ENCODE results near the gene S100A8.
"Not testable (repeated sequence)": the region's sequence is repeated elsewhere in the genome, so short reads cannot be mapped to it uniquely, and the experiment has no call there.

S100A8 gene

DNA sequence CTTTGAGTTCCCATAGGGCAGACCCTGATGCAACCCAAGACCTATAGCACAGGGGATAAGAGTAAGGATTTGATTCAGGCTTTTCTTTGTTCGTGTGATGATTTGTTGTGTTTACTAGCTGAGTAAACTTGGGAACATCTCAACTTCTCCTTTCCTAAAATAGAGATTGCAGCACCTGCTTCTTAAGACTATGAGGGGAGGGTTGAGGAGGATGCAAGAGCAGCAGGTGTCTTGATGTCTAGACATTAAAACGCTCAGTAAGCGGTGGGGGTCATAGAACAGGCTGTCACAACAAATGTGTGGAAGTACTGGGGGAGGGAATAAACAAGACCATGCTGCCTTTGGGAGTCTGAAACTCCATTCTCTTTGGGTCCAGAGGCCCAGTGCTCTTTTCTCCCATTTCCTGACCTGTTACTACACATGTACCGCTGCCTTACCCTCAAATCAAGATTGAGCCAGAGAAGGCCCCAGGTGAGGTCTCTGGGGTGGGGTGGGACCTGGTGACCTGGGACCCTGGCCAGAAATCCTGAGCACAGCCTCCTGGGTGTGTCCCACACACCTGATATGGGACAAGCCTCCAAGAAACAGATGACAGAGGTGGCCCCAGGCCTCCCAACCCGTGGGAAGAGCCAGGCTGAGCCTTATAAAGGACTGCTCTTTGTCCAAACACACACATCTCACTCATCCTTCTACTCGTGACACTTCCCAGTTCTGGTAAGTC, 25.1 kb upstream of the S100A8 start, which contains the start of gene S100A7A:
S100A7A (plus strand) TSS at position 671 of the 721 bp plus-strand sequence. CDS start 1,563 bp downstream, outside the sequence.
- no peak for DNase-seq (ENCODE audit: low read depth)

DNA sequence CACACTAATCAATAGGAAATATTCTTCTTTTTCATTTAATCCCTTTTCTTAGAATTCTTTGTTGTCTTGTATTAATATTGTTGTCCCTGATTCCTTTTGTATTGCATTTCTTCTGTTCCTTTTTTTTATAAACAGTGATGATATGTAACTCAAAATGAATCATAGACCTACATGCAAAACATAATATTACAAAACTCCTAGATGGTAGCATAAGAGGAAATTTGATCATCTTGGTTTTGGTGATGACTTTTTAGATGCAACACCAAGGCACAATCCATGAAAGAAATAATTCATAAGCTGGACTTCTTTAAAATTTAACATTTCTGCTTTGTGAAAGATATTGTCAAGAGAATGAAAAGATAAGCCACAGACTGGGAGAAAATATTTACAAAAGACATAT, 23.1 kb upstream of the S100A8 start:
- DNase-seq (ENCODE audit: low read depth): not testable (repeated sequence)

DNA sequence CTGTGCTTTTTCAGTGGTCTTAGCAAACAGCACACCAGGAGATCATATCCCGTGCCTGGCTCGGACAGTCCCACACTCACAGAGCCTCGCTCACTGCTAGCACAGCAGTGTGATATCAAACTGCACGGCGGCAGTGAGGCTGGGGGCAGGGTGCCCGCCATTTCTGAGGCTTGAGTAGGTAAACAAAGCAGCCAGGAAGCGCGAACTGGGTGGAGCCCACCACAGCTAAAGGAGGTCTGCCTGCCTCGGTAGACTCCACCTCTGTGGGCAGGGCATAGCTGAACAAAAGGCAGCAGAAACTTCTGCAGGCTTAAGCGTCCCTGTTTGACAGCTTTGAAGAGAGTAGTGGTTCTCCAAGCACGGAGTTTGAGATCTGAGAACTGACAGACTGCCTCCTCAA, 16.4 kb upstream of the S100A8 start:
- not testable (repeated sequence) for DNase-seq (ENCODE audit: low read depth)

DNA sequence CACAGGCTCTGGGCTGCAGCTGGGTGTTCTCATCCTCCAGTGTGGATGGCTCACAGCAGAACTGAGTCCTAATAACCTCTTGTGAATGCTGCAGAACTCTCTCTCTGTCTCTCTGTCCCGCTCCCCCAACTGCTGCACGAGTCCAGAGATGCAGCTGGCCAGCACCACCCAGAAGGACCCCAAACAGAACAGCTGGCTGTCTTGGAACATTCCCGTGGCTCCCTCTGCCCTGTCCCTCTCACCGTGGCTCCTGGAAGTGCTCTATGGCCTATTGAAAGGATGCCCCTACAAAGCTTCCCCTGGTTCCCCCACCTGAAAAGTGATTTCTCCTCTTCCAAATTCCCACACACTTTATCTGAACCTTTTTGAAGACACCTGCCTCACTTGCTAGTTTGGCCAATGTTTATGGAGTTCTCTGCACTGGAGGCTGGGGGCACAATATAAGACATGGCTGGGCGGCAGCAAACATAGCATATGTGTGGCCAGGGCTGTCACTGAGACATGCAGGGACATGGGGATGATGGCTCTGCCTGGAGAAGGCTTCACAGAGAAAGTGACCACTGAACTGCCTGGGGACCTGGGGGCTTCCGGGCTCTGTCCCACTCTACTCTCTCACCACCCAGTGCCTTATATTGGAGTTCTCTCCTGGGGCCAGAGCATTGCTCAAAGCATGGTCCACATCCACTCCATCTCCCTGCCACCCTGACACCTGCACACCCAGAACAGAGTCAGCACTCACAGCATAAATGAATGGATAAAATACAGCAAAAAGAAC, 15.1 kb upstream of the S100A8 start:
- DNase-seq (ENCODE audit: low read depth): not testable (repeated sequence)

DNA sequence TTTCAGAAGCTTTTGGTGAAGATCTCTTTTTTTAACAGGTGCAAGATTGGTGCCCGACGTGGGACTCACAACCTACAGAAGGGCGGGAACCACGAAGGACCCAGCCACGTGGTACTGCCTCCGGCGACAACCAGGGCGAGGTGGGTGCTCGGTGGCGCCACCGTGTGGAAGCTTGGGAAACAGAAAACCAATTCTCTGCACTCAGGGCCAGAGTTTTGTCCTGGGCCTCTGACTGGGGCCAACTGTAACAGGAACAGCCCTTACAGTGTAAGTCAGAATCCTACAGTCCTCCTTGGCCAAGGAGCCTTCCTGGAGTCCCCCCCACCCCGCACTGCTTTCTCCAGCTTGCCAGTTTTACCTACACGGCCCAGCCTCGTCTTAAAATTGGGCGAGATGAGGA, 13.9 kb upstream of the S100A8 start:
- DNase-seq (ENCODE audit: low read depth): peak; percentile 11

DNA sequence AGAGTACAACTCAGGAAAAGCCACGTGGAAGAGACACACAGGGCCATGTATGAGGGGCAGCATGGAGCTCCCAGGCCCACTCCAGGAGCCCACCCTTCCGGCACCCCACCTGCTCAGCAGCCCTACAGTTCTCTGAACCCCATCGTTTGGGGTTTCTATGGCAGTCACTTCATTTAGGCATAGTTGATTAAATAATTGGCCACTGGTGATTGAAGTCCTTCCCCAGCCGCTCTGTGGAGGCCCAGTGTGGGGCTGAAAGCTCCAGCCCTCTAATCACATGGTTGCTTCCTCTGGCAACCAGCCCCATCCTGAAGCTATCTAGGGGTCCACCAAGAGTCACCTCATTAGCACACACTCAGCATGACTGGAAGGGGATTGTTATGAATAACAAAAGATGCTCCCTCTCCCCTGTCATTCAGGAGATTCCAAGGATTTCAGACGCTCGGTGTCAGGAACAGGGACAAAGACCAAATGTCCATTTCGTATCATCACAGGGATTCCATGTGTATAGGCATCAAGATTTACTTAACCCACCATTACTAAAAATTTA, 13.3 kb upstream of the S100A8 start:
- no peak for DNase-seq (ENCODE audit: low read depth)

DNA sequence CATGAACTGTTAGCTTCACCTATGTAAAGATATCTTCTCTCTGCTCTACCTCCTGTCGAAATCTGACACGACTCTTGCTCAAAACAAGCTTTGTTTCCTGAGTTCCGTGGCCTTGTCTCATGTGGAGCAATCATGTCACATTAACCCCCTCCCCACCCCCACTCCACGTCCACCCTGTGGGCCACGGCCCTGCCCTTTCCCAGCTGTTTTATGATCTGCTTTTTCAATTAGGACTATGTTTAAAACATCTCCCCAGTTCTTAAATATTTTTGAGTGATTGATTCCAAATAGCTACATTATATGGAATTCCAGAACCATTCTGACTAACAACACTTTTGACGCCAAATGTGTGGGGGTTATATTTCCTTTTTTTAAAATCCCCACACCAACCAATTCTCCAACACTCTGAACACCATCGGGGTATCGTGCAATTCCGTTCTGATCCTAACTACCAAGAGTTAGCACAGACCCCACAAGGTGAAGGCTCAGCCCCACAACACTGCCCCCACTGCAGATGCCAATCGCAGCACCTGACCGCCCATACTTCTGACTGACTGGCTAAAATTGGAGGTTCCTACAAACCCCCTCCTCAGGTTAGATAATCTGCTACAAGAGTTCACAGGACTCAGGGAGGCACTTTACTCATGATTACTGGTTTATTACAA, 12.7 kb upstream of the S100A8 start:
- DNase-seq (ENCODE audit: low read depth): no peak

DNA sequence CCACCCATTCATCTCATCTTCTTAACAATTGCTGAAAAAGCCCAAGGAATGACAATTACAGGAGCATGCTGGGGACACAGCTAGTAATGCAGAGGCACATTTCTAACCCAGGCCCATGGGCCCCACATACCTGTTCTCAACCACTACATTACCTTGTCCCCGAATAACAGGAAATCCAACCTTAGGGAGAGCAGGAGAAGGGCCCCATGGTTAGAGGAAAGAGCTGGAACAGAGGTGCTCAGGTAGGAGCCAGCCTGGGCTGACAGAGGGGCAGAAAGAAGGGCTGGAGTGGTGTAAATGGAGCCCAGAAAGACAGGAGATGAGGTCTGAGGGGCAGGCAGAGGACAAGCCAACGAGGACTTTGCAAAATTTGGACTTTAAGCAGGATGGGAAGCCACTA, 11.4 kb upstream of the S100A8 start:
- no peak for DNase-seq (ENCODE audit: low read depth)

DNA sequence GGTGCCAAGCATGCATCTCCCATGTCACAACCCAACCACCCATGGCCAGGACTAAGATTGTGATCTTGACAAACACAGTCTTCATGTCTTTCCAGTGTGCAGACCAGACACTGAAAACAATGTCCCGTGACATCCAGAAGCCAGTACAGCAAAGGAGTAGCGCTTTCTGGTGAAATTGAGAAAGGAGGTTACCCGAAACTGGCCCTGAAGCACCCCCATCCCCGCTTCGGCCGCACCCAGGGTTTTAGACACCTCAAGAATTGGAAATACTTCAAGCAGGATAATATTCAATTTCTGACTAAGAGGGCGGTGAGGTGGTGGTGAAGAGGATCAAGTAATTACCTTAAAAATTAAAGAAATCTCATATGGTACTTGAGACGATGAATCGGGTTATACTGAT, 10.6 kb upstream of the S100A8 start:
- DNase-seq (ENCODE audit: low read depth): no peak

DNA sequence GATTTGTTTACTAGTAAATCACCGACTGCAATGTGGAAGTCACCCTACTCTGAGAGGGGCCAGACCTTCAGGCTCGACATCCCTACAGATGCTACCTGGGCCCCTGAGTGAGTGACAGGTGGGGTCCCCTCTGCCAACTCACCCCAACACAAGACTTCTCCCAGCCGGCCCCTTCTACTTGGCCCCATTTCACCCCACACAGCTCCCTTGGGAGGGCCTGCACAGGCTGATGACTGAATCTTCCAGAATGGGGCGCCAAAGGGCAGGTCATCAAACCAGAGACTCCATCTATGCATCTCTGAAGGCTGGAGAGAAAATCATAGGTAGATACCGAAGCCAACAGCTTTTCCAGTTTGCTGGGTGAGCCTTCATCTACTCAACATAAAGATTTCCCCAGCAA, 9.4 kb upstream of the S100A8 start:
- no peak for DNase-seq (ENCODE audit: low read depth)

DNA sequence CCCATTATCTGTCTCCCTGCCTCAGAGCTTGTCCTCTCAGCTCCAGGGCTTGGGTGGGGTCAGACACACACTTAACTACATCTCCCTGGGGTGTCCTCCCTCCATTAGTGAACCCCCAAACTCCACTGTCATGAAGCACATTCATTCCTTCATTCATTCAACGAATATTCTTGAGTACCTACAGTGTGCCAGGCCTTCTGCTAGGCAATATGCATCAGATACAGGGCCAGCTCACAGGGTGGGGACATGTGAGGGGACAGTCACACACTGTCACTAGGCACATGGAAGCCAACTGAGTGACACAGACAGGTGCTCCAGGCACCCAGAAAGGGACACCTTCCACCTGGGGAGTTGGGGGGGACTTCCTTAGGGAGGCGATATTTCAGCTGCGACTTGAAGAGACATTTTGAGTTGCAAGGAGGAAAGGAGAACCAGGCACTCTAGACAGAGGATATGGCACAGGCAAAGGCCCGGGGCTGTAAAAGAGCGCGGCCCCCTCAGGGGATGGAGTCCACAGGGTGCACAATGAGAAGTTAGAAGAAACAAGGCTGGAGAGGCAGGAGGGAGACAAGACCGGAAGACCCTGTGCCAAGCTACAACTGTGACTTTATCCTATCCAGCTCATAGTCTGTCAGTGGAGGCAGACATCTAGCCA, 8.7 kb upstream of the S100A8 start:
- DNase-seq (ENCODE audit: low read depth): no peak

DNA sequence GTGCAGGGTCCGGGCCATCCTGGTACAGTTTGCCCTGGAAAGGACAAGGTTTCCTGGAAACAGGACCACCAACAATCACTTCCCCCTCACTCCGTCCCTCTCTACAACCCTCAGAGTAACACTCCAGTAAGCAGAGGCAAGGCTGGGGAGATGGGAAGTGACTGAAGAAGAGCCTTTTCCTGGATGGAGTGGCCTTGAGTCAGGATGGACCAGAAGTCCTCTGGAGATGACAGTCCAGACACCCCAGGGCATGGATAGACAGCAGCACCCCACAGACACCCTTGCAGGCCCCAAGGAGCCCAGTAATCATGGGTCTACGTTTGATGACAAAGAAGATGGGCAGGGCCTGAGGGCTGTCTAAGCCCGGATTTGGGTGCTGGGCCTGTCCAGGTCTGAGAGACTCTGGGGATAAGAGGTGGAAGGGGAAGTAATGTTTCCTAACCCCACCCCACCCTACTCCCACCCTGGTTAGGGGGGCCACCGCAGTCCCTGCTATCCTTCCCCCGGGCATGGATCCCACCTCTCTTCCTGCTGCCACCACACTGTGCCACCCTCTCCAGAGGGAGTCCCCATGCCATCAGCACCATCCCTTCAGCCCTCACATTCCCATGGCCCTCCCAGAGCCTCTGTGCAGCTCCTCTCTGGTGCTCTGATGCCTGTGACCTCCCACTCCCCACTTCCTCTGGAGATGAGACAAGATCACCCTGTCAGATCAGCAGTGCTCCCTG, 7.2 kb upstream of the S100A8 start:
- no peak for DNase-seq (ENCODE audit: low read depth)

DNA sequence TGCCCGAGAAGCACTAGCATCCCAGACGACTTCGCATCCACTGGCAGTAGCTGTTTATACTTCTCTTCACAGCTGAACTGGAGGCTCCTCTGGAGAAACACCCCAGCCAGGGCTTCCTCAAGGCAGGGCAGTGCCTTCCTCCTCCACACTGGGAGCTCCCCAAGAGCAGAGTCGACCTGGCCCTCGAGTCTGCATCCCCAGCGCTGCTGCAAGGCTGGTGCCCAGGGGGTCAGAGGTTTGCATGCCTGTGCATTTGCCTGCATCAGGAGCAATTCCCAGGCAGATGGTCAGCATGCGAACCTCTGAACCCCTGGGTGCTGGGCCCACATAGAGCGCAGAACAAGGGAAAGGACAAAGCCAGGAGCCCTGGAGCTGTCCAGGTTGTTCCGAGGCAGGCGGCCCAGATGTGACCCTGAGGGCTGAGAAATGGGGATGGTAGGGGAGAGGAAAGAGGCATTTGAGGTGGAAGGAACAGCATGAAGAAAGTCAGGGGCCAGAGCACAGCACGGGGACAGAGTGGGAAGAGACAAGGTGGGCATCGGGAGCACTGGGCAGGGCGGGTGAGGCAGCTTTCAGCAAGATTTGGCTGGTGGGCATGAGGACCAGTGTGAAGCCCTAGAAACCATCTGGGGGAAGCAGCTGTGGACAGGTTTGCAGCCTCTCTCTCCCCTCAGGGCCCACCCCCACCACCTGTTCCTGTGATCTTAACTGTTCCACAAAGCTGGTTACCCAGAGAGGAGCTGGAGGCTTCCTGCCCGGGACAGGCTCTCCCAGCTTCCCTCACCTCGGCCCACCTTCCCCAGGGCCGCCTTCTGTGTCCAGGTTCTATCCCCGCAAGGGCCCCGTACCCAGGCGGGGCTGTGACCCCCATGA, 6.4 kb upstream of the S100A8 start:
- DNase-seq (ENCODE audit: low read depth): no peak

DNA sequence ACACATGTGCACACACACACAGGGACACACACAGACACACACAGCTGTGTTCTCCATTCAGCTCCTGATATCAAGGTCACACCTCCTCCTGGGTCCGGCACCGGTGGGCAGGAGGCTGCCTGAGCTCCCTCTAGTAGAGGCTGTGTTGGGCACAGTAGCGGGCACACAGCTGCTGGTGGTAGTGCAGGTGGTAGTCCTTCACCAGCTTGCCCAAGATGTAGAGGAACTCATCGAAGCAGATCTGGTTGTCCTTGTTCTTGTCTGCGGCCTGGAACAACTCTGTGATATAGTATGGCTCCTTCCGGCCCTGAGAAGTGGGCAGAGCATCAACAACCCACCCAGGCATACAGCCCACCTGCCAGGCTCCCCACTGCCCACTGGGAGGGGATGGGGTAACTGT, 5.6 kb upstream of the S100A8 start:
- DNase-seq (ENCODE audit: low read depth): no peak

DNA sequence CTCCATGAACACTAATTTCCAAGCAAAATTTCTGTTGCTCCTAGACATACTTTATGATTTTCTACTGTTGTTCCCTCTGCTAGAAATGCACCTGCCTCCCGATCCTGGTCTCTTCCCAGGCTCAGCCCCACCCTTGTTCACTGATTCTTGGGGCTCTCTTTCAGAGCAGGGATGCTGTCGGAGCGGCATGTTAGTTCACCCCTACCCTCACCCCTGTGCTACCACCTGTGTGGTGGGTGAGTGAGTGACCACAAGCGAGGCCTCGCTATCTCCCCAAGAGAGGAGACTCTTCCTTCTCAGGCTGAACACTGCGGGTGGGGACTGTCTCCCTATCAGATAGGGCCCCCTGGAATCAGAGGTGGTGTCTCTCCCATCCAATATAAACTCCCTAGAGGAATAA, 4.9 kb upstream of the S100A8 start:
- DNase-seq (ENCODE audit: low read depth): no peak

DNA sequence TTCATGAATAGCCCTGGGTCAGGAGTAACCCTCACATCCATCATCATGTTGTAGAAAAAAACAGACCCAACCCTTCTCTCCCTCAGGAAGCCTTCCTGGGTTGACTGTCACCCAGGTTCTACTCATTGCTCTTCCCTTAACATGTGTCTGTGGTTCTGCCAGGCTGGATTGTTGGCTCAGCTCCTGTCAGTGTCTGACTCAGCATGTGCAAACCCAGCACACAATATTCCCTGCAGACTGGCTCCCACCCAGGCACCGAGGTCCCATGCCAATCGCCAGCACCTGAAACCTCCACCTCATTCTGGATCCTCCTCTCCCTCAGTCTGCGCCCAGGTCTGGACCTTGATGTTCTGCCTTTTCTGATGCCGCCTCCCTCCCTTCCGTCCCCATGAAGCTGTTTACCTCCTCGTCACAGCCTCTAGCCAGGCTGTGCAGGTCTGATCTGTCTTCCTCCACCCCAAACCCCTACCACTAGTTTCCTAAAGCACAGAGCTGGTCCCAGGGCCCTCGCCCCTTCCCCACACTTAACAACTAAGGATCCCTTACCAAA, 4.3 kb upstream of the S100A8 start:
- DNase-seq (ENCODE audit: low read depth): no peak

DNA sequence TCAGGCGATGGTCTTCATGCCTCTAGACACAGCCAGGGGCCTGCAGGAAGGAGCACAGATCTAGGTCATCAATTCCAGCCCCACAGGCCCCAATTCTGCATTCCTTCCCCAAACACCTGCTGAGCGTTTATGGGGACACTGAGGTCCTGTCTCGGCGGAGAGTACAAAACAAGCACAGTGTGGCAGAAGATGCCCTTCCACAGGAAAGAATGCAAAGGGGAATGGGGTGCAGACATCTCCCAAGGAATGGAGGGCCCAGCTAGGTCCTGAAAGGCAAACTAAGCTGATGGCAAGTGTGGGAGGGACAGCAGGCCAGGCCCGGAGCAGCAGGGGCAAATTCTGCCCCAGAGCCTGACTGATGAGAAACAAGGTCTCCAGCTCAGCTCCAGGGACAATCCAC, 3.5 kb upstream of the S100A8 start:
- no peak for DNase-seq (ENCODE audit: low read depth)

DNA sequence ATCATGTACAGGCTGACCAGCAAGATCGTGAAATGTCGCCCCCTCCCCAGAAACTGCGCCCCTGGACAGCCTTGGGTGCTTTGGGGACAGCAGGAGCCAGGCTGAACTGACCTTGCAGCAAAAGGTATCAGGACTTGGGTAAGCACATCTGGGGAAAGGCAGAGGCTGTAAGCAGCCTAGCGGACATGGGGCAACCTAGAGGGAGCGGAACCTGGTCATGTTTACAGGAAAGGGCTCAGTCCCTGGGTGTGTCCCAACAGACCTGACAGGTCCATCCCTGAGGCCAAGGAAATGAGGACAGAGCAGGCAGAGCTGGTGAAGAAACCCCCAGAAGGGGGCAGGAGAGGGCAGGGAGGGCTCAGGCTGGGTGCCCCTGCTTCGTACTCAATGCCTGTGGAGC, 3.1 kb upstream of the S100A8 start:
- DNase-seq (ENCODE audit: low read depth): no peak

DNA sequence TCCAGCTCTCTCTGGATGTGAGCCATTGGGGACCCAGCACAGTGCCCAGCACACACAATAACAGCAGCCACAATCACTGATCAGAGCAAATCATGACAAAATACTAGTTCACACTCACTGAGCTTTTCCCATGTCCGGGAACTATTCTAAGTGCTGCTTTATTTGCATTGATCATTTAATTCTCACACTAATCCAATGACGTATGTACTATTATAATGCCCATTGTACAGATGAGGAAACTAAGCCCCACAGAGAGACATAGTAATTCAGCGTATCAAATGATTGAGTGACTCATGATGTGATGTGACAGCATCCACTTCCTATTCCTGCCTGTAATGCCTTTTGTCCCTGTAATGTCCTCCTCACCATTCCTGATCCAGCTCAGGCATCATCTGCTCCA, 1.9 kb upstream of the S100A8 start:
- DNase-seq (ENCODE audit: low read depth): no peak

DNA sequence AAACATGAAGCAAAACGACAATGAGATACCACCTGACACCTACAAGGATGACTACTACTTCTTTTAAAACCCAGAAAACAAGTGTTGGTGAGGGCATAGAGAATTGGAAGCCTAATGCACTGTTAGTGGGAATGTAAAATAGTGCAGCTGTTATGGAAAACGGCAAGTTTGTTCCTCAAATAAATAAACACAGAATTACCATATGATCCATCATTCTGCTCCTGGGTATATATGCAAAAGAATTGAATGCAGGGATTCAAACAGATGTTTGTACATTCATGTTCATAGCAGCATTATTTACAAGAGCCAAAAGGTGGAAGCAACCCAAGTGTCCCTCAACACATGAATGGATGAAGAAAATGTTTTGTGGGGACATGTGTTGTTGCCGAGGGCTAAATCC, 1.4 kb upstream of the S100A8 start:
- DNase-seq (ENCODE audit: low read depth): no peak

Data from stimulated activated CD8-positive, alpha-beta memory T cell treated with anti-CD3 and anti-CD28 coated beads, Interleukin-12 subunit alpha, Interleukin-12 subunit beta, amount 100 ng/mL, for 4 hours (primary cell).